Trophoblast cell (in vitro differentiated cells and primary cell): ENCODE measurements around the gene ADAMTS3.
A peak's percentile ranks its signal among the peaks of the same experiment; 100 is the strongest.

ENCODE experiments used
- DNase-seq, 2 donors: peaks; one replicate each; pipeline ENCODE4 v3.0.0-alpha.2; 2016
- H2AFZ ChIP-seq: 2 replicates; pipeline ENCODE4 v1.6.1; 2013; ENCODE audit warnings: low read length, moderate library complexity, mild to moderate bottlenecking; ENCODE audit not compliant: insufficient read depth, poor library complexity
- H2AK5ac ChIP-seq: 2 replicates; pipeline ENCODE4 v1.6.1; 2013; ENCODE audit warnings: mild to moderate bottlenecking, low read length
- H2BK120ac ChIP-seq: 2 replicates; pipeline ENCODE4 v1.6.1; 2013; ENCODE audit warnings: low read length, mild to moderate bottlenecking, moderate library complexity; ENCODE audit not compliant: insufficient read depth, poor library complexity
- H2BK12ac ChIP-seq: 2 replicates; pipeline ENCODE4 v1.6.1; 2013; ENCODE audit warnings: mild to moderate bottlenecking, low read length, moderate library complexity
- H2BK5ac ChIP-seq: 2 replicates; pipeline ENCODE4 v1.6.1; 2013; ENCODE audit warnings: low read length, low read depth, moderate library complexity, mild to moderate bottlenecking; ENCODE audit not compliant: poor library complexity
- H3K14ac ChIP-seq: 2 replicates; pipeline ENCODE4 v1.6.1; 2013; ENCODE audit warnings: mild to moderate bottlenecking, low read length
- H3K18ac ChIP-seq: 2 replicates; pipeline ENCODE4 v1.6.1; 2013; ENCODE audit warnings: mild to moderate bottlenecking, low read length
- H3K23ac ChIP-seq: 2 replicates; pipeline ENCODE4 v1.6.1; 2013; ENCODE audit warnings: low read length
- H3K27ac ChIP-seq: 2 replicates; pipeline ENCODE4 v1.5.1; 2013; ENCODE audit warnings: low read depth, mild to moderate bottlenecking, inconsistent platforms, low read length, moderate library complexity
- H3K27me3 ChIP-seq: 2 replicates; pipeline ENCODE4 v1.6.1; 2013; ENCODE audit warnings: inconsistent platforms, mild to moderate bottlenecking, low read length, moderate library complexity; ENCODE audit not compliant: insufficient read depth
- H3K36me3 ChIP-seq, 2 experiments: 1 replicate in 1 of 2; 2 replicates in 1 of 2; pipeline ENCODE4 v1.6.1; 2013; ENCODE audit warnings: low read length in 2 of 2, mild to moderate bottlenecking in 2 of 2, moderate library complexity in 1 of 2; ENCODE audit not compliant: insufficient read depth in 2 of 2, control insufficient read depth in 1 of 2
- H3K4ac ChIP-seq: 2 replicates; pipeline ENCODE4 v1.6.1; 2013; ENCODE audit warnings: low read depth, mild to moderate bottlenecking, low read length, moderate library complexity
- H3K4me1 ChIP-seq, 2 experiments: 1 replicate in 1 of 2; 2 replicates in 1 of 2; pipeline ENCODE4 v1.6.1; 2013; ENCODE audit warnings: low read length in 2 of 2, mild to moderate bottlenecking in 2 of 2, moderate library complexity in 1 of 2; ENCODE audit not compliant: insufficient read depth in 2 of 2, control insufficient read depth in 1 of 2
- H3K4me2 ChIP-seq: 2 replicates; pipeline ENCODE4 v1.6.1; 2013; ENCODE audit warnings: inconsistent platforms, mild to moderate bottlenecking, low read length, moderate library complexity
- H3K4me3 ChIP-seq: 2 replicates; pipeline ENCODE4 v1.5.1; 2013; ENCODE audit warnings: mild to moderate bottlenecking, low read depth, low read length, inconsistent platforms
- H3K79me1 ChIP-seq: one replicate; pipeline ENCODE4 v1.6.1; 2013; ENCODE audit warnings: low read length
- H3K79me2 ChIP-seq: 2 replicates; pipeline ENCODE4 v1.6.1; 2013; ENCODE audit warnings: low read length, mild to moderate bottlenecking; ENCODE audit not compliant: control insufficient read depth, insufficient read depth, poor library complexity
- H3K9ac ChIP-seq: 2 replicates; pipeline ENCODE4 v1.6.1; 2013; ENCODE audit warnings: mild to moderate bottlenecking, low read length
- H3K9me3 ChIP-seq: 2 replicates; pipeline ENCODE4 v1.6.1; 2013; ENCODE audit warnings: low read depth, mild to moderate bottlenecking, control low read depth, inconsistent platforms, low read length; ENCODE audit not compliant: insufficient read depth
- H4K12ac ChIP-seq: 2 replicates; pipeline ENCODE4 v1.6.1; 2013; ENCODE audit warnings: low read depth, mild to moderate bottlenecking, low read length, moderate library complexity
- H4K8ac ChIP-seq: 2 replicates; pipeline ENCODE4 v1.6.1; 2013; ENCODE audit warnings: low read depth, mild to moderate bottlenecking, low read length, moderate library complexity
- H4K91ac ChIP-seq: one replicate; pipeline ENCODE4 v1.6.1; 2013; ENCODE audit warnings: low read depth, mild to moderate bottlenecking, low read length, moderate library complexity
- WGBS: extraction: QIAGEN DNeasy Blood & Tissue Kit; methylation state at CpG from one replicate; pipeline ENCODE4 v1.1.7; 2013; ENCODE audit warnings: missing lambda C conversion rate; ENCODE audit not compliant: insufficient read length, insufficient coverage; ENCODE audit errors: extremely low coverage; 5-methylcytosine and 5-hydroxymethylcytosine counted together

ADAMTS3 gene

DNA sequence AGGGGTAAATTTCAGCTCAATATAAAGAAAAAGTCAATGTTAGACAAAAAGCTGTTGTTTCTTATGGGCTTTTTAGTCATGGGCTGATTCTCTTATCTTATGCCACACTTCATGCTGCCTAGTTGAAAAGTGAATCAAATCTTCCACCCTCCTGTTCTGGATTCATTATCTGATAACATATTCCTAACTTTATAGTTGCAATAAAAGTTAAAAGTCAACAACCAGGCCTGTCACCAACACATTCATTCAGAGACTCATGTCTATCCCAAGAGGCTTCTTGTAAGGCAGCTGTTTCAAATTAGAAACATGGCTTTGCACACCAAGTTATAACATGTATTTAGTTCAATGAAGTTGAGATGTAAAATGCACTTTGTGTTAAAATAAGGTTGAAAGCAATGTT lies 243.8 kb downstream of the ADAMTS3 start:
- Histone ChIP-seq H3K79me2 (no peaks in the 10 kb centered on the region), H3K4me2 (no peak overlapping the region), H4K91ac (no peak overlapping the region), H3K18ac (no peak overlapping the region), H3K9ac (no peak overlapping the region), H3K27ac (no peak overlapping the region), H4K8ac (no peak overlapping the region), H3K23ac (no peak overlapping the region), H4K12ac (no peak overlapping the region), H3K27me3 (no peaks in the 10 kb centered on the region), H2AK5ac (no peak overlapping the region), H3K4me3 (no peak overlapping the region), H3K9me3 (no peaks in the 10 kb centered on the region), H3K14ac (no peak overlapping the region), H2BK5ac (no peak overlapping the region), H2BK12ac (no peak overlapping the region), H2AFZ (no peak overlapping the region), H3K4ac (no peak overlapping the region), H3K4me1 (peaks cover 3% of the 10 kb centered on the region in 2 experiments), H3K79me1 (no peaks in the 10 kb centered on the region), H2BK120ac (no peak overlapping the region), H3K36me3 (no peaks in the 10 kb centered on the region)
- no peak for DNase-seq

DNA sequence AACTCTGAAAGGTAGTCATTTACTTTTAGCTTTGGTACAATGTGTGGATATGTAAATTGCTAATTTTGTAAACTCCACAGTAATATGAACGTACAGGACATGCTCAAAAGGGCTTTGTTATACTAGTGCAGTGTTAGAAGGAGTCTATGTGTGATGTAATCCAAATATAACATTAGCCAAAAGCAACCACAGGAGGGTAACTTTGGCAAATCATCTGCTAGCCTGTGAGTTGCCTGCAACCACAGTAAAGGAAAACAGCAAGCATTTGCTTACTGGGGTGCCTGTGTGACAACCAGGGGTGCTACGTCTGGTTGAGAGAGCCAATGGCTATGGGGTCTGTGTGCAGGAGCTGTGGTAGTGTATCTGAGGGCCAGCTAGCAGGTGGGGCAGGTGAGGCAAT lies 245.8 kb downstream of the ADAMTS3 start:
- no peak overlapping the region for H4K91ac ChIP-seq
- H3K4me2 ChIP-seq, result no peak overlapping the region
- H3K36me3 ChIP-seq, result no peaks in the 10 kb centered on the region
- H3K27me3 ChIP-seq, result no peaks in the 10 kb centered on the region
- no peak overlapping the region for H2BK5ac ChIP-seq
- H2BK120ac ChIP-seq, result no peak overlapping the region
- H3K4me1 ChIP-seq, result peaks cover 3% of the 10 kb centered on the region in 2 experiments
- no peak overlapping the region for H2AFZ ChIP-seq
- no peak overlapping the region for H2AK5ac ChIP-seq
- no peak overlapping the region for H3K9ac ChIP-seq
- no peak overlapping the region for H3K14ac ChIP-seq
- no peak overlapping the region for H4K12ac ChIP-seq
- no peak overlapping the region for H2BK12ac ChIP-seq
- H4K8ac ChIP-seq, result no peak overlapping the region
- no peak overlapping the region for H3K27ac ChIP-seq
- H3K4me3 ChIP-seq, result no peak overlapping the region
- no peak overlapping the region for H3K18ac ChIP-seq
- no peak overlapping the region for H3K4ac ChIP-seq
- no peak overlapping the region for H3K23ac ChIP-seq
- DNase-seq, result no peak
- no peaks in the 10 kb centered on the region for H3K79me2 ChIP-seq
- WGBS, result no CpG with 5 or more reads among the region's 2 CpGs
- no peaks in the 10 kb centered on the region for H3K9me3 ChIP-seq
- H3K79me1 ChIP-seq, result no peaks in the 10 kb centered on the region

DNA sequence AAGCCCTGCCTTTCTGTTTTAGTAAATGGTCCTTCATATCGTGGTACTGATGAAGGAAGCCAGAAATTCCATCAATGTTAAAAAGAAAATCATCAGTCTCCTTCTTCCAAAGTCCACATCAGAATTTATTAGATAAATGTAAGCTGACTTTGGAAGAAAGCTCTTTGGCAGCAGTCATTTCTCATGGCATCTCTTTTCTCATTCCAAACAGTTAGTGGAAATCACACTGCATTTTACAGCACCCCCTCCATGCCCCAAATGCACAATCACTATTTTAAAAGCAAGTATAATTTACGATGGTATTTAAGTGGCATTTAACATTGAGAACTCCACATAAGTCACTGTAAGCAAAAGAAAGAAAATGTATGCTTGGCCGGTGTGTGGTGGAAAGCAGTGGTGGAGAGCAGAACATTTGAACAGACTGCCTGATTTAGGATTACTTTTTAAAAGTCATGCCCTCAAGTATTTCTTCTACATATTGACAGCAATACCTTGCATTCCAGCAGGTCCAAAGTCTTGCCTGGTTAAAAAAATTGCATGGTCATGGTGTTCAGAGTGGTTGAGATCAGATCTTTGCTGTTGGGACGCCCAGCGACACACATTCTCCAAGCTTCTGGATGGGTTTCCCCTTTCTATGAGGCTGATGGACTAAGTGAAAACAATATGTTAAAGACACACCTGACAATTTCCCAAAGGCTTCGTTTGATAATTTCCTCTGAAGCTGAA lies 248.6 kb downstream of the ADAMTS3 start:
- H3K79me1 ChIP-seq, result no peaks in the 10 kb centered on the region
- H3K14ac ChIP-seq, result no peak overlapping the region
- no peak overlapping the region for H2BK5ac ChIP-seq
- no peak overlapping the region for H2BK120ac ChIP-seq
- H3K27ac ChIP-seq, result no peak overlapping the region
- no CpG with 5 or more reads among the region's 6 CpGs for WGBS
- no peak overlapping the region for H3K4me2 ChIP-seq
- no peak overlapping the region for H3K18ac ChIP-seq
- H3K23ac ChIP-seq, result no peak overlapping the region
- H4K8ac ChIP-seq, result no peak overlapping the region
- H3K79me2 ChIP-seq, result no peaks in the 10 kb centered on the region
- no peak overlapping the region for H3K4me3 ChIP-seq
- no peak overlapping the region for H3K9ac ChIP-seq
- no peaks in the 10 kb centered on the region for H3K9me3 ChIP-seq
- H3K36me3 ChIP-seq, result no peaks in the 10 kb centered on the region
- H2AFZ ChIP-seq, result no peak overlapping the region
- H3K4me1 ChIP-seq, result peaks cover 3% of the 10 kb centered on the region in 2 experiments
- DNase-seq, result peak in 1 of 2 donors; percentile 40
- H4K91ac ChIP-seq, result no peak overlapping the region
- no peak overlapping the region for H2BK12ac ChIP-seq
- H2AK5ac ChIP-seq, result no peak overlapping the region
- no peak overlapping the region for H3K4ac ChIP-seq
- H3K27me3 ChIP-seq, result no peaks in the 10 kb centered on the region
- H4K12ac ChIP-seq, result no peak overlapping the region

DNA sequence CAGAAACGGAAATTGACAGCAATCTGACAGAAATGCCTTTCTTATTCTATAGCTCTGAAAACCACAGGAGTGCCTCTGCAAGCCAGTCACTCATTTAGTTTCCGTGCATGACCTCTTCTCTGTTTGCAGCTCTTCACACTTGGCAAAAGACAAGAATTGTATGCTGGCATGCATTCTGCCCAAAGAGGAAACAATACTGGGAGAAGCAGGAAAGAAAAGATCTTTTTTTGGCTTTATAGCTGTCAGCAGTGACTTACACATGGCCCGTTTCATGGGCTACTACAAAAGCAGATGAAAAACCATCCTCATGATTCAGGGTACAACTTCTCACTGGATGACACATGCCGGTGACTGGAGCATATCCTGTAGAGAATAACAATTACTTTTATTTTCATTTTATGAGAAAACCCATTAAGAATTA lies 249.4 kb downstream of the ADAMTS3 start:
- H3K18ac ChIP-seq, result no peak overlapping the region
- no peaks in the 10 kb centered on the region for H3K79me2 ChIP-seq
- no peaks in the 10 kb centered on the region for H3K27me3 ChIP-seq
- H3K79me1 ChIP-seq, result no peaks in the 10 kb centered on the region
- no peak overlapping the region for H4K8ac ChIP-seq
- no CpG with 5 or more reads among the region's 4 CpGs for WGBS
- no peak overlapping the region for H2BK5ac ChIP-seq
- no peak overlapping the region for H3K4ac ChIP-seq
- no peak overlapping the region for H2BK12ac ChIP-seq
- DNase-seq, result no peak
- H4K12ac ChIP-seq, result no peak overlapping the region
- peaks cover 3% of the 10 kb centered on the region in 2 experiments for H3K4me1 ChIP-seq
- H3K36me3 ChIP-seq, result no peaks in the 10 kb centered on the region
- H4K91ac ChIP-seq, result no peak overlapping the region
- H2AK5ac ChIP-seq, result no peak overlapping the region
- H3K9ac ChIP-seq, result no peak overlapping the region
- no peak overlapping the region for H3K23ac ChIP-seq
- no peak overlapping the region for H3K4me3 ChIP-seq
- H3K4me2 ChIP-seq, result no peak overlapping the region
- no peak overlapping the region for H2BK120ac ChIP-seq
- no peaks in the 10 kb centered on the region for H3K9me3 ChIP-seq
- H3K14ac ChIP-seq, result no peak overlapping the region
- H3K27ac ChIP-seq, result no peak overlapping the region
- H2AFZ ChIP-seq, result no peak overlapping the region
